T1000 (cell line): ENCODE results near the gene PEX12.
"Not testable (repeated sequence)": the region's sequence is repeated elsewhere in the genome, so short reads cannot be mapped to it uniquely, and the experiment has no call there.

Experiments used
- DNase-seq: peaks from one replicate; lab custom pipeline; 2025; ENCODE audit warnings: mixed read lengths; lab: John Stamatoyannopoulos, UW

Gene PEX12

GRCh38 chr17:35577830-35578196 lies 558 bp downstream of the PEX12 start:
- no peak for DNase-seq

GRCh38 chr17:35575759-35576158 lies 2.6 kb downstream of the PEX12 start:
- no peak for DNase-seq

- no peak for DNase-seq
These were observed 9.0 kb downstream of the PEX12 start for GRCh38 chr17:35569405-35569804.

GRCh38 chr17:35568561-35568960 lies 9.8 kb downstream of the PEX12 start:
- DNase-seq, result no peak

GRCh38 chr17:35566968-35567367 lies 11.4 kb downstream of the PEX12 start:
- no peak for DNase-seq

GRCh38 chr17:35563181-35563580 lies 15.2 kb downstream of the PEX12 start:
- DNase-seq, result not testable (repeated sequence)

GRCh38 chr17:35560703-35561102 lies 17.7 kb downstream of the PEX12 start, which contains the start of gene SLFN14:
Gene SLFN14, minus strand, starts transcription at chr17:35560819. Its CDS starts 2,757 bp downstream, at chr17:35558062.
- DNase-seq, result no peak

- DNase-seq, result no peak
These were observed 18.7 kb downstream of the PEX12 start for GRCh38 chr17:35559495-35560210.

- no peak for DNase-seq
These were observed 21.0 kb downstream of the PEX12 start for GRCh38 chr17:35557353-35557752.

- no peak for DNase-seq
These were observed 22.7 kb downstream of the PEX12 start for GRCh38 chr17:35555691-35556090.

- no peak for DNase-seq
These were observed 23.7 kb downstream of the PEX12 start for GRCh38 chr17:35554668-35555067.

GRCh38 chr17:35553310-35553709 lies 25.1 kb downstream of the PEX12 start:
- no peak for DNase-seq

- DNase-seq, result no peak
These were observed 29.4 kb downstream of the PEX12 start for GRCh38 chr17:35548978-35549377.

- no peak for DNase-seq
These were observed 30.1 kb downstream of the PEX12 start for GRCh38 chr17:35548208-35548810.

GRCh38 chr17:35546487-35546886 lies 31.9 kb downstream of the PEX12 start:
- DNase-seq, result no peak

- no peak for DNase-seq
These were observed 33.2 kb downstream of the PEX12 start for GRCh38 chr17:35545150-35545549.

GRCh38 chr17:35543856-35544255 lies 34.5 kb downstream of the PEX12 start:
- no peak for DNase-seq

GRCh38 chr17:35542990-35543389 lies 35.4 kb downstream of the PEX12 start:
- no peak for DNase-seq

GRCh38 chr17:35541434-35541833 lies 36.9 kb downstream of the PEX12 start:
- no peak for DNase-seq

- no peak for DNase-seq
These were observed 37.6 kb downstream of the PEX12 start for GRCh38 chr17:35540589-35541404.

GRCh38 chr17:35539659-35540026 lies 38.7 kb downstream of the PEX12 start:
- DNase-seq, result no peak

- no peak for DNase-seq
These were observed 40.7 kb downstream of the PEX12 start, which contains the start of gene SLFN12L for GRCh38 chr17:35537601-35538141. Gene SLFN12L, minus strand, starts transcription at chr17:35537678. Its CDS starts 15,314 bp downstream, at chr17:35522364.
